HEK293 (cell line): ENCODE measurements around the gene GJD3.

Experiments
- CTCF ChIA-PET: fragments of 350-600 bp; formaldehyde crosslinking; extraction: SDS; loops from one replicate; lab custom pipeline; 2021; ENCODE audit warnings: antibody characterized with exemption; lab: Yijun Ruan, JAX
- POLR2A ChIA-PET: fragments of 300-600 bp; formaldehyde crosslinking; extraction: SDS; loops from one replicate; lab custom pipeline; 2020; ENCODE audit warnings: antibody characterized with exemption, inconsistent platforms; lab: Yijun Ruan, JAX
- H3K27ac ChIP-seq: fragments of 200-500 bp; sonication (Bioruptor generic); 2 replicates; pipeline ENCODE4 v1.5.1; 2014; ENCODE audit warnings: low read depth, low read length, control low read depth, inconsistent platforms; ENCODE audit errors: extremely low read depth
- H3K36me3 ChIP-seq, 2 experiments: fragments of 200-500 bp in 1 of 2; sonication (Bioruptor generic) in 1 of 2; 1 replicate in 1 of 2; 2 replicates in 1 of 2; pipeline ENCODE4 v1.5.1; 2014 to 2017; ENCODE audit warnings: inconsistent platforms in 2 of 2, low read length in 2 of 2; ENCODE audit not compliant: control insufficient read depth in 2 of 2, insufficient read depth in 1 of 2
- H3K4me1 ChIP-seq: fragments of 200-500 bp; sonication (Bioruptor generic); 2 replicates; pipeline ENCODE4 v1.5.1; 2014; ENCODE audit warnings: mild to moderate bottlenecking, low read length, inconsistent platforms; ENCODE audit not compliant: control insufficient read depth, insufficient read depth
- H3K4me3 ChIP-seq: 2 replicates; pipeline ENCODE4 v1.5.1; 2011; ENCODE audit warnings: low read depth, mild to moderate bottlenecking, control low read depth, low read length, moderate library complexity
- H3K9me3 ChIP-seq: fragments of 200-500 bp; sonication (Bioruptor generic); 2 replicates; pipeline ENCODE4 v1.5.1; 2014; ENCODE audit warnings: low read depth, low read length, inconsistent platforms; ENCODE audit not compliant: control insufficient read depth, insufficient read depth
- GLIS2 ChIP-seq: fragments of 450-650 bp; formaldehyde crosslinking; IDR thresholded peaks from 2 replicates; pipeline ENCODE4 v1.5.1; 2016; ENCODE audit warnings: missing biosample characterization, missing genetic modification characterization
- MZF1 ChIP-seq: fragments of 450-650 bp; formaldehyde crosslinking; IDR thresholded peaks from 2 replicates; pipeline ENCODE4 v1.5.1; 2017; ENCODE audit warnings: missing biosample characterization, missing genetic modification characterization, borderline replicate concordance
- PRDM1 ChIP-seq: fragments of 450-650 bp; formaldehyde crosslinking; IDR thresholded peaks from 2 replicates; pipeline ENCODE4; 2016; ENCODE audit warnings: missing biosample characterization, missing genetic modification characterization
- REPIN1 ChIP-seq: fragments of 450-650 bp; formaldehyde crosslinking; IDR thresholded peaks from 2 replicates; pipeline ENCODE4 v1.5.1; 2017; ENCODE audit warnings: missing biosample characterization, missing genetic modification characterization, low read depth
- SP3 ChIP-seq: fragments of 450-650 bp; formaldehyde crosslinking; IDR thresholded peaks from 2 replicates; pipeline ENCODE4 v1.5.1; 2016; ENCODE audit warnings: missing biosample characterization, missing genetic modification characterization
- ZBTB48 ChIP-seq: fragments of 450-650 bp; formaldehyde crosslinking; IDR thresholded peaks from 2 replicates; pipeline ENCODE4 v1.5.1; 2016; ENCODE audit warnings: missing biosample characterization, missing genetic modification characterization
- ZNF175 ChIP-seq: fragments of 450-650 bp; formaldehyde crosslinking; IDR thresholded peaks from 2 replicates; pipeline ENCODE4 v1.5.1; 2016; ENCODE audit warnings: missing biosample characterization, missing genetic modification characterization
- ZNF2 ChIP-seq: fragments of 450-650 bp; formaldehyde crosslinking; IDR thresholded peaks from 2 replicates; pipeline ENCODE4 v1.5.1; 2016; ENCODE audit warnings: missing biosample characterization, missing genetic modification characterization
- ZNF280C ChIP-seq: fragments of 450-650 bp; formaldehyde crosslinking; IDR thresholded peaks from 2 replicates; pipeline ENCODE4 v1.5.1; 2016; ENCODE audit warnings: missing biosample characterization, missing genetic modification characterization
- ZNF416 ChIP-seq: fragments of 450-650 bp; formaldehyde crosslinking; IDR thresholded peaks from 2 replicates; pipeline ENCODE4 v1.5.1; 2016; ENCODE audit warnings: missing biosample characterization, missing genetic modification characterization
- ZNF473 ChIP-seq: fragments of 450-650 bp; formaldehyde crosslinking; IDR thresholded peaks from 2 replicates; pipeline ENCODE4 v1.5.1; 2017; ENCODE audit warnings: missing biosample characterization, missing genetic modification characterization
- ZNF600 ChIP-seq: fragments of 450-650 bp; formaldehyde crosslinking; IDR thresholded peaks from 2 replicates; pipeline ENCODE4 v1.5.1; 2016; ENCODE audit warnings: missing biosample characterization, missing genetic modification characterization
- ZNF768 ChIP-seq: fragments of 450-650 bp; formaldehyde crosslinking; IDR thresholded peaks from 2 replicates; pipeline ENCODE4 v1.5.1; 2018; ENCODE audit warnings: missing biosample characterization, mild to moderate bottlenecking, missing genetic modification characterization
- ZNF777 ChIP-seq: fragments of 450-650 bp; formaldehyde crosslinking; IDR thresholded peaks from 2 replicates; pipeline ENCODE4 v1.5.1; 2017; ENCODE audit warnings: missing biosample characterization, missing genetic modification characterization, borderline replicate concordance
- ZNF785 ChIP-seq: fragments of 450-650 bp; formaldehyde crosslinking; IDR thresholded peaks from 2 replicates; pipeline ENCODE4 v1.5.1; 2016; ENCODE audit warnings: missing biosample characterization, missing genetic modification characterization
- ZSCAN5A ChIP-seq: fragments of 450-650 bp; formaldehyde crosslinking; IDR thresholded peaks from 2 replicates; pipeline ENCODE4 v1.5.1; 2016; ENCODE audit warnings: missing biosample characterization, missing genetic modification characterization

GJD3 gene

GRCh38 chr17:40362696-40363110 lies 1.8 kb downstream of the GJD3 start (continued):
- no peak for TF ChIP-seq ZNF280C (tag by site-specific recombination)
- TF ChIP-seq ZNF416: no peak
- TF ChIP-seq ZNF473: no peak
- TF ChIP-seq GLIS2 (tag by site-specific recombination): peak; percentile 87; the same call in 1 of the 2 replicates
- no peak for TF ChIP-seq ZBTB48 (tag by site-specific recombination)
- TF ChIP-seq ZNF2: 0 out of 2 replicates have a peak, but pooled peaks have one; percentile 14
- peak; percentile 75; the same call in 1 of the 2 replicates for TF ChIP-seq ZNF600
- 0 out of 2 replicates have a peak, but pooled peaks have one; percentile 37 for TF ChIP-seq REPIN1
- TF ChIP-seq ZNF777 (tag by site-specific recombination): no peak
- no peak for TF ChIP-seq MZF1
- no peak for TF ChIP-seq ZNF175 (tag by site-specific recombination)

GRCh38 chr17:40361925-40362695 lies 2.4 kb downstream of the GJD3 start:
- H3K4me3 ChIP-seq: peak overlapping the region; percentile 50
- no peak for TF ChIP-seq ZNF768 (tag by site-specific recombination)
- no peak for TF ChIP-seq ZBTB48 (tag by site-specific recombination)
- peak; percentile 57; the same call in 1 of the 2 replicates for TF ChIP-seq PRDM1 (tag by site-specific recombination)
- no peak for TF ChIP-seq ZSCAN5A
- TF ChIP-seq ZNF2: 0 out of 2 replicates have a peak, but pooled peaks have one; percentile 35
- H3K27ac ChIP-seq: no peak overlapping the region

GRCh38 chr17:40361063-40361924 lies 3.2 kb downstream of the GJD3 start:
- Histone ChIP-seq H3K9me3 (no peaks in the 10 kb centered on the region), H3K4me1 (no peaks in the 10 kb centered on the region), H3K36me3 (peaks cover 0 to 2% of the 10 kb centered on the region in 2 experiments; a peak in 2 of 3 replicates), H3K27ac (no peak overlapping the region), H3K4me3 (no peak overlapping the region)
- TF ChIP-seq ZNF785 (no peak), SP3 (tag by site-specific recombination) (no peak)
- CTCF ChIA-PET: interaction anchor here (0.6 to 16.1 kb wide), 23 partner anchors 9 to 199 kb away, joined by 3 to 453 read pairs (median 4); partner anchors contain the start of gene RARA
- POLR2A ChIA-PET: interaction anchor here (0.9 to 2.8 kb wide), 2 partner anchors 20 to 57 kb away, joined by 3 to 18 read pairs; partner anchors contain the start of gene TOP2A

More at GRCh38 chr17:40361925-40362695, 2.4 kb downstream of the GJD3 start:
- POLR2A ChIA-PET: interaction anchor here (0.6 to 2.8 kb wide), 4 partner anchors 16 to 192 kb away, joined by 3 to 18 read pairs (median 6); partner anchors contain the start of gene TOP2A
- Histone ChIP-seq H3K36me3 (no peaks in the 10 kb centered on the region; a peak in 1 of 3 replicates), H3K4me1 (no peaks in the 10 kb centered on the region), H3K9me3 (no peaks in the 10 kb centered on the region)
- CTCF ChIA-PET: interaction anchor here (0.6 to 16.1 kb wide), 23 partner anchors 9 to 1712 kb away, joined by 3 to 453 read pairs (median 4); partner anchors contain the start of gene RARA
